Natural killer cell (primary cell): ENCODE results near the gene BPNT1. TPM values are rescaled to one million over a fixed set of nuclear protein-coding genes. Genes with fewer than 3 reads are reported as not detected.

ENCODE experiments used
- ATAC-seq, 3 donors: fragments of 150-1000 bp in 2 of 3; fragments of 200-7000 bp in 1 of 3; cut with Tn5 transposase; 1 replicate in 1 of 3; 2 replicates in 2 of 3; pipeline ENCODE4 v1.10.0; 2021; ENCODE audit warnings: mild to moderate bottlenecking in 2 of 3, moderate library complexity in 2 of 3
- DNase-seq, 2 donors: peaks; one replicate each; pipeline versions ENCODE4 v3.0.0 to v3.0.0-alpha.2; 2013 to 2021; ENCODE audit warnings: mixed read lengths in 1 of 2
- H3K27ac ChIP-seq: one replicate; pipeline ENCODE4 v1.5.1; 2013; ENCODE audit warnings: mild to moderate bottlenecking, low read length
- H3K27me3 ChIP-seq: one replicate; pipeline ENCODE4 v1.6.1; 2013; ENCODE audit warnings: low read length; ENCODE audit not compliant: control insufficient read depth, insufficient read depth
- H3K36me3 ChIP-seq: one replicate; pipeline ENCODE4 v1.6.1; 2013; ENCODE audit warnings: low read length; ENCODE audit not compliant: control insufficient read depth, insufficient read depth
- H3K4me1 ChIP-seq: one replicate; pipeline ENCODE4 v1.6.1; 2013; ENCODE audit warnings: low read length; ENCODE audit not compliant: control insufficient read depth, insufficient read depth
- H3K4me3 ChIP-seq: one replicate; pipeline ENCODE4 v1.5.1; 2013; ENCODE audit warnings: low read length
- H3K9me3 ChIP-seq: one replicate; pipeline ENCODE4 v1.6.1; 2013; ENCODE audit warnings: low read length; ENCODE audit not compliant: control insufficient read depth, insufficient read depth
- H3K27ac Mint-ChIP-seq, 2 donors: one replicate each; pipeline ENCODE4 v1.8.0; 2022; ENCODE audit warnings: mild to moderate bottlenecking in 2 of 2, mixed read lengths in 2 of 2, moderate library complexity in 1 of 2
- H3K27me3 Mint-ChIP-seq, 2 donors: one replicate each; pipeline ENCODE4 v1.8.0; 2022; ENCODE audit warnings: low read depth in 2 of 2, mixed read lengths in 2 of 2
- H3K36me3 Mint-ChIP-seq: one replicate; pipeline ENCODE4 v1.8.0; 2022; ENCODE audit warnings: mixed read lengths
- H3K4me1 Mint-ChIP-seq, 2 donors: one replicate each; pipeline ENCODE4 v1.8.0; 2022; ENCODE audit warnings: mixed read lengths in 2 of 2
- H3K4me3 Mint-ChIP-seq: one replicate; pipeline ENCODE4 v1.8.0; 2022; ENCODE audit warnings: mild to moderate bottlenecking, moderate library complexity, mixed read lengths
- H3K9me3 Mint-ChIP-seq, 2 donors: one replicate each; pipeline ENCODE4 v1.8.0; 2022; ENCODE audit warnings: mixed read lengths in 2 of 2
- WGBS: methylation state at CpG from one replicate; pipeline ENCODE4 v1.1.7; 2013; ENCODE audit warnings: missing lambda C conversion rate; ENCODE audit not compliant: insufficient coverage; 5-methylcytosine and 5-hydroxymethylcytosine counted together
- intact Hi-C: fragments of 100-400 bp; cut with micrococcal nuclease; formaldehyde crosslinking; loops from one replicate; pipeline ENCODE4 v1.14.2; 2022
- total RNA-seq, 4 donors: library from RNA; stranded (reverse); fragments of 120-200 nt in 1 of 4; gene quantifications; one replicate each; pipeline versions ENCODE4 v1.2.3 to v1.2.4, GENCODE V29; 2013 to 2022
- TF ChIP-seq, protein P1 (sequence below): fragments of 200-600 bp; IDR thresholded peaks from one replicate; pipeline ENCODE4 v1.8.0; 2022; ENCODE audit warnings: antibody characterized with exemption

The BPNT1 gene
- total RNA-seq, 3 donors from 2014 or later (not counting 1 experiment from before 2014, with no cell fraction given): 8.8 to 11.6 (median 8.9) TPM

DNA sequence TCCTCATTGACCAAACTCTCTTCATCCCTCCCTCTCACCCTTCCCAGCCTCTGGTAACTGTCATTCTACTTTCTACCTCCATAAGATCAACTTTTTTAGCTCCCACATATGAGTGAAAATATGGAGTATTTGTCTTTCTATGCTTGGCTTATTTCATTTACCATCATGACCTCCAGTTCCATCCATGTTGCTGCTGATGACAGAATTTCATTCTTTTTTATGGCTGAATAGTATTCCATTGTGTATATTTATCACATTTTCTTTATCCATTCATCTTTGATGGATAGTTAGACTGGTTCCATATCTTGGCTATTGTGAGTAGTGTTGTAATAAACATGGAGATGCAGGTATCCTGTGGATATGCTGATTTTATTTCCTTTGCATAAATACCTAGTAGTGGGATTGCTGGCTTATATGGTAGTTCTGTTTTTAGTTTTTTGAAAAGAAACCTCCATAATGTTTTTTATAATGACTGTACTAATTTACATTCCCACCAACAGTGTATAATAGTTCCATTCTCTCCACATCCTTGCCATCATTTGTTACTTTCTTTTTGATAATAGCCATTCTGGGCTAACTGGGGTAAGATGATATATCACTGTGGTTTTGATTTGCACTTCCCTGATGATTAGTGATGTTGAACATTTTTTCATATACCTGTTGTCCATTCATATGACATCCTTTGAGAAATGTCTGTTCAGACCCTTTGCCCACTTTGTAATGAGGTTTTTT, 40.1 kb upstream of the BPNT1 start:
- Histone ChIP-seq H3K4me1 (no peaks in the 10 kb centered on the region), H3K27me3 (no peaks in the 10 kb centered on the region), H3K27ac (no peak overlapping the region), H3K36me3 (peaks cover 43% of the 10 kb centered on the region), H3K9me3 (no peaks in the 10 kb centered on the region), H3K4me3 (no peak overlapping the region)
- H3K4me1 Mint-ChIP-seq: peaks cover 0 to 9% of the 10 kb centered on the region in 2 donors
- TF ChIP-seq, protein P1, sequence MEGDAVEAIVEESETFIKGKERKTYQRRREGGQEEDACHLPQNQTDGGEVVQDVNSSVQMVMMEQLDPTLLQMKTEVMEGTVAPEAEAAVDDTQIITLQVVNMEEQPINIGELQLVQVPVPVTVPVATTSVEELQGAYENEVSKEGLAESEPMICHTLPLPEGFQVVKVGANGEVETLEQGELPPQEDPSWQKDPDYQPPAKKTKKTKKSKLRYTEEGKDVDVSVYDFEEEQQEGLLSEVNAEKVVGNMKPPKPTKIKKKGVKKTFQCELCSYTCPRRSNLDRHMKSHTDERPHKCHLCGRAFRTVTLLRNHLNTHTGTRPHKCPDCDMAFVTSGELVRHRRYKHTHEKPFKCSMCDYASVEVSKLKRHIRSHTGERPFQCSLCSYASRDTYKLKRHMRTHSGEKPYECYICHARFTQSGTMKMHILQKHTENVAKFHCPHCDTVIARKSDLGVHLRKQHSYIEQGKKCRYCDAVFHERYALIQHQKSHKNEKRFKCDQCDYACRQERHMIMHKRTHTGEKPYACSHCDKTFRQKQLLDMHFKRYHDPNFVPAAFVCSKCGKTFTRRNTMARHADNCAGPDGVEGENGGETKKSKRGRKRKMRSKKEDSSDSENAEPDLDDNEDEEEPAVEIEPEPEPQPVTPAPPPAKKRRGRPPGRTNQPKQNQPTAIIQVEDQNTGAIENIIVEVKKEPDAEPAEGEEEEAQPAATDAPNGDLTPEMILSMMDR: no peak
- H3K27ac Mint-ChIP-seq: peak overlapping the region in 1 of 2 donors; percentile 42
- DNase-seq (no peak), ATAC-seq (no peak)
- intact Hi-C loops: no loop called here
- H3K36me3 Mint-ChIP-seq: peaks cover 23% of the 10 kb centered on the region
- H3K4me3 Mint-ChIP-seq: no peak overlapping the region
- H3K27me3 Mint-ChIP-seq: no peaks in the 10 kb centered on the region
- H3K9me3 Mint-ChIP-seq: no peaks in the 10 kb centered on the region

GRCh38 chr1:220127076-220127475, 37.5 kb upstream of the BPNT1 start:
- Mint-ChIP-seq H3K4me1 (peaks cover 4 to 14% of the 10 kb centered on the region in 2 donors), H3K27ac (no peak overlapping the region), H3K4me3 (no peak overlapping the region), H3K36me3 (peaks cover 15% of the 10 kb centered on the region), H3K9me3 (no peaks in the 10 kb centered on the region), H3K27me3 (no peaks in the 10 kb centered on the region)
- Histone ChIP-seq H3K9me3 (no peaks in the 10 kb centered on the region), H3K4me3 (no peak overlapping the region), H3K27me3 (no peaks in the 10 kb centered on the region), H3K36me3 (peaks cover 30% of the 10 kb centered on the region), H3K27ac (no peak overlapping the region), H3K4me1 (no peaks in the 10 kb centered on the region)
- TF ChIP-seq, protein P1: no peak
- DNase-seq (no peak), ATAC-seq (no peak)
- intact Hi-C loops: no loop called here
- 97% methylated on average over 2 of the region's 3 CpGs for WGBS

GRCh38 chr1:220124542-220124941, 35.0 kb upstream of the BPNT1 start:
- TF ChIP-seq, protein P1: no peak
- H3K4me1 ChIP-seq: no peaks in the 10 kb centered on the region

GRCh38 chr1:220123889-220124288, 34.3 kb upstream of the BPNT1 start:
- Histone ChIP-seq H3K27me3 (no peaks in the 10 kb centered on the region), H3K36me3 (peaks cover 23% of the 10 kb centered on the region), H3K9me3 (no peaks in the 10 kb centered on the region), H3K4me3 (no peak overlapping the region), H3K27ac (no peak overlapping the region), H3K4me1 (no peaks in the 10 kb centered on the region)
- ATAC-seq (no peak), DNase-seq (peak in 1 of 2 donors; percentile 27)
- Mint-ChIP-seq H3K4me1 (peaks cover 5 to 8% of the 10 kb centered on the region in 2 donors), H3K36me3 (no peaks in the 10 kb centered on the region), H3K4me3 (no peak overlapping the region), H3K27ac (no peak overlapping the region), H3K9me3 (no peaks in the 10 kb centered on the region), H3K27me3 (no peaks in the 10 kb centered on the region)
- intact Hi-C loops: no loop called here
- TF ChIP-seq, protein P1: peak; percentile 18

More at GRCh38 chr1:220124542-220124941, 35.0 kb upstream of the BPNT1 start:
- Mint-ChIP-seq H3K27ac (no peak overlapping the region), H3K36me3 (peaks cover 5% of the 10 kb centered on the region), H3K9me3 (no peaks in the 10 kb centered on the region), H3K4me3 (no peak overlapping the region), H3K27me3 (no peaks in the 10 kb centered on the region), H3K4me1 (peaks cover 5 to 8% of the 10 kb centered on the region in 2 donors)
- intact Hi-C loops: no loop called here
- H3K4me3 ChIP-seq: no peak overlapping the region
- ATAC-seq (no peak), DNase-seq (no peak)
- H3K36me3 ChIP-seq: peaks cover 25% of the 10 kb centered on the region
- WGBS: 56% methylated on average over 1 of the region's 1 CpG
- no peaks in the 10 kb centered on the region for H3K9me3 ChIP-seq
- no peaks in the 10 kb centered on the region for H3K27me3 ChIP-seq
- H3K27ac ChIP-seq: no peak overlapping the region
